ENCODE measurements around the gene CLMN.

Gene CLMN

GRCh38 chr14:95319312-95320077, at the start of gene CLMN:
Gene CLMN (minus strand): TSS chr14:95319908. CDS start chr14:95319792, 116 bp downstream.
- Histone ChIP-seq H3K36me3 (no peaks in the 10 kb centered on the region), H3K4me2 (peak within 1 kb of the TSS; percentile 84 to 100 (median 98)), H3K4me3 (peak within 1 kb of the TSS; percentile 67 to 85 (median 75)), H3K4me1 (peaks cover 45 to 67% (median 58%) of the 10 kb centered on the region in 10 experiments), H3K9ac (peak within 1 kb of the TSS; percentile 68 to 84 (median 79)), H4K20me1 (peaks cover 0 to 8% (median 0%) of the 10 kb centered on the region in 11 experiments; a peak in 1 of 22 replicates), H3K9me3 (replicated peaks in 1 of 11) (no peaks in the 10 kb centered on the region), H3K27me3 (no peaks in the 10 kb centered on the region; a peak in 1 of 22 replicates), H3K27ac (peak within 1 kb of the TSS; percentile 58 to 73 (median 68); a peak in 20 of 22 replicates)
- TF ChIP-seq Cebpa-rat (IDR thresholded peaks at IDR 0.05), result no peak

GRCh38 chr14:95365401-95365800, 45.7 kb upstream of the CLMN start:
- Histone ChIP-seq H3K9me3 (replicated peaks in 1 of 11) (peaks cover 0 to 2% (median 0%) of the 10 kb centered on the region in 11 experiments; a peak in 1 of 22 replicates), H3K9ac (no peak overlapping the region), H3K4me3 (no peak overlapping the region), H3K4me1 (peaks cover 9 to 63% (median 45%) of the 10 kb centered on the region in 10 experiments), H3K4me2 (no peak overlapping the region; a peak in 1 of 22 replicates), H4K20me1 (no peaks in the 10 kb centered on the region), H3K27ac (no peak overlapping the region), H3K27me3 (peaks cover 15 to 31% (median 26%) of the 10 kb centered on the region in 11 experiments), H3K36me3 (no peaks in the 10 kb centered on the region)
- no peak for TF ChIP-seq Cebpa-rat (IDR thresholded peaks at IDR 0.05)

GRCh38 chr14:95364481-95365209, 44.9 kb upstream of the CLMN start:
- Histone ChIP-seq H3K4me3 (no peak overlapping the region), H3K27ac (no peak overlapping the region), H3K9me3 (replicated peaks in 1 of 11) (peaks cover 0 to 8% (median 0%) of the 10 kb centered on the region in 11 experiments; a peak in 1 of 22 replicates), H3K36me3 (no peaks in the 10 kb centered on the region), H4K20me1 (no peaks in the 10 kb centered on the region), H3K4me2 (peak overlapping the region in 6 of 11 experiments; percentile 44 to 79 (median 68); a peak in 7 of 22 replicates), H3K4me1 (peaks cover 2 to 59% (median 38%) of the 10 kb centered on the region in 10 experiments; a peak in 19 of 20 replicates), H3K27me3 (peaks cover 19 to 39% (median 33%) of the 10 kb centered on the region in 11 experiments), H3K9ac (no peak overlapping the region)
- no peak for TF ChIP-seq Cebpa-rat (IDR thresholded peaks at IDR 0.05)

- Histone ChIP-seq H3K9me3 (replicated peaks in 1 of 11) (peaks cover 0 to 8% (median 0%) of the 10 kb centered on the region in 11 experiments; a peak in 1 of 22 replicates), H3K4me2 (peak overlapping the region; percentile 7 to 79 (median 63); a peak in 19 of 22 replicates), H3K4me1 (peaks cover 0 to 50% (median 29%) of the 10 kb centered on the region in 10 experiments; a peak in 16 of 20 replicates), H3K9ac (no peak overlapping the region), H3K27ac (no peak overlapping the region), H3K27me3 (peaks cover 19 to 40% (median 33%) of the 10 kb centered on the region in 11 experiments), H3K4me3 (no peak overlapping the region), H3K36me3 (no peaks in the 10 kb centered on the region), H4K20me1 (no peaks in the 10 kb centered on the region)
- TF ChIP-seq Cebpa-rat (IDR thresholded peaks at IDR 0.05), result no peak
Measured at GRCh38 chr14:95363468-95363954, 43.8 kb upstream of the CLMN start.

- H3K4me2 ChIP-seq, result peak overlapping the region in 8 of 11 experiments; percentile 31 to 79 (median 64); a peak in 14 of 22 replicates
- H4K20me1 ChIP-seq, result no peaks in the 10 kb centered on the region
- H3K27me3 ChIP-seq, result peaks cover 19 to 40% (median 33%) of the 10 kb centered on the region in 11 experiments
- no peak overlapping the region for H3K4me3 ChIP-seq
- no peak for TF ChIP-seq Cebpa-rat (IDR thresholded peaks at IDR 0.05)
- no peaks in the 10 kb centered on the region for H3K36me3 ChIP-seq
- H3K9ac ChIP-seq, result no peak overlapping the region
- H3K4me1 ChIP-seq, result peaks cover 0 to 50% (median 29%) of the 10 kb centered on the region in 10 experiments; a peak in 16 of 20 replicates
- H3K9me3 ChIP-seq (replicated peaks in 1 of 11), result peaks cover 0 to 8% (median 0%) of the 10 kb centered on the region in 11 experiments; a peak in 1 of 22 replicates
- H3K27ac ChIP-seq, result no peak overlapping the region
Measured at GRCh38 chr14:95362138-95362494, 42.4 kb upstream of the CLMN start.

GRCh38 chr14:95361373-95362137, 41.8 kb upstream of the CLMN start:
- no peak for TF ChIP-seq Cebpa-rat (IDR thresholded peaks at IDR 0.05)
- peaks cover 0 to 8% (median 0%) of the 10 kb centered on the region in 11 experiments; a peak in 1 of 22 replicates for H3K9me3 ChIP-seq (replicated peaks in 1 of 11)
- no peaks in the 10 kb centered on the region for H4K20me1 ChIP-seq
- no peak overlapping the region for H3K9ac ChIP-seq
- H3K36me3 ChIP-seq, result no peaks in the 10 kb centered on the region
- H3K27me3 ChIP-seq, result peaks cover 19 to 40% (median 33%) of the 10 kb centered on the region in 11 experiments
- peak overlapping the region in 9 of 11 experiments; percentile 10 to 79 (median 63); a peak in 17 of 22 replicates for H3K4me2 ChIP-seq
- H3K4me3 ChIP-seq, result no peak overlapping the region
- H3K27ac ChIP-seq, result no peak overlapping the region
- H3K4me1 ChIP-seq, result peaks cover 0 to 56% (median 31%) of the 10 kb centered on the region in 10 experiments; a peak in 16 of 20 replicates

GRCh38 chr14:95360828-95361227, 41.1 kb upstream of the CLMN start:
- no peaks in the 10 kb centered on the region for H3K36me3 ChIP-seq
- no peak for TF ChIP-seq Cebpa-rat (IDR thresholded peaks at IDR 0.05)
- H3K27me3 ChIP-seq, result peaks cover 19 to 40% (median 33%) of the 10 kb centered on the region in 11 experiments
- H3K9ac ChIP-seq, result no peak overlapping the region
- H3K4me2 ChIP-seq, result peak overlapping the region in 5 of 11 experiments; percentile 27 to 74 (median 33); a peak in 5 of 22 replicates
- no peak overlapping the region for H3K27ac ChIP-seq
- no peaks in the 10 kb centered on the region for H4K20me1 ChIP-seq
- no peak overlapping the region for H3K4me3 ChIP-seq
- H3K9me3 ChIP-seq (replicated peaks in 1 of 11), result peaks cover 0 to 13% (median 3%) of the 10 kb centered on the region in 11 experiments; a peak in 9 of 22 replicates
- peaks cover 0 to 62% (median 34%) of the 10 kb centered on the region in 10 experiments; a peak in 16 of 20 replicates for H3K4me1 ChIP-seq
